Body of pancreas (tissue), 4 donors: ENCODE data around the gene TSPYL4. TPM values are rescaled to one million over a fixed set of nuclear protein-coding genes. Genes with fewer than 3 reads are reported as not detected.

Source experiments
- ATAC-seq: fragments of 150-250 bp; one replicate; pipeline ENCODE4 v1.9.1; 2016
- DNase-seq, 4 donors: peaks; one replicate each; pipeline ENCODE4 v3.0.0-alpha.2; 2019
- H3K27ac ChIP-seq, 4 donors: fragments of 200-600 bp; sonication (generic); 1 replicate in 3 of 4; 2 replicates in 1 of 4; pipeline versions ENCODE4 v1.5.1 to v1.6.1; 2016 to 2019; ENCODE audit warnings: mild to moderate bottlenecking in 1 of 4, mixed read lengths in 1 of 4, moderate library complexity in 1 of 4
- H3K27me3 ChIP-seq, 2 donors: fragments of 200-600 bp; sonication (generic); one replicate each; pipeline ENCODE4 v1.6.0; 2016; ENCODE audit warnings: mild to moderate bottlenecking in 1 of 2
- H3K36me3 ChIP-seq, 2 donors: fragments of 200-600 bp; sonication (generic); replicated peaks in 1 of 2; 2 replicates each; pipeline ENCODE4 v1.5.1; 2016; ENCODE audit warnings: low read depth in 2 of 2; ENCODE audit not compliant: insufficient read depth in 1 of 2
- H3K4me1 ChIP-seq: fragments of 200-600 bp; sonication (generic); one replicate; pipeline ENCODE4 v1.6.0; 2016
- H3K4me3 ChIP-seq, 2 donors: fragments of 200-600 bp; sonication (generic); 1 replicate in 1 of 2; 2 replicates in 1 of 2; pipeline ENCODE4 v1.5.1; 2016 to 2019
- H3K9me3 ChIP-seq, 3 donors: fragments of 200-600 bp; sonication (generic); 1 replicate in 2 of 3; 2 replicates in 1 of 3; pipeline ENCODE4 v1.5.1; 2016
- CTCF ChIP-seq, 7 experiments: fragments of 450-650 bp in 4 of 7; fragments of 200-600 bp in 3 of 7; sonication (generic) in 3 of 7; IDR thresholded peaks; one replicate each; pipeline ENCODE4 v1.5.1; 2016 to 2019; ENCODE audit warnings: antibody characterized with exemption in 7 of 7
- POLR2A ChIP-seq, 3 donors: fragments of 450-650 bp; IDR thresholded peaks; one replicate each; pipeline ENCODE4 v1.6.1; 2016; ENCODE audit warnings: antibody characterized with exemption in 3 of 3, mild to moderate bottlenecking in 2 of 3
- WGBS, 2 donors: methylation state at CpG; one replicate each; pipeline ENCODE4 v1.1.5; 2017; 5-methylcytosine and 5-hydroxymethylcytosine counted together
- intact Hi-C: fragments of 100-400 bp; cut with DNase I; formaldehyde crosslinking; loops from one replicate; pipeline ENCODE4 v1.15.1; 2023
- total RNA-seq, 2 donors: library from RNA; depleted of rRNA; stranded (reverse); fragments of >200 nt; gene quantifications; one replicate each; pipeline ENCODE4 v1.1.0, GENCODE V29; 2016

The TSPYL4 gene
- total RNA-seq, 2 donors from 2014 or later = 8.6 to 12.7 TPM

GRCh38 chr6:116292553-116292952 is 38.7 kb upstream of the TSPYL4 start:
- Histone ChIP-seq H3K4me3 (no peak overlapping the region), H3K27ac (no peak overlapping the region), H3K9me3 (no peaks in the 10 kb centered on the region), H3K36me3 (no peaks in the 10 kb centered on the region), H3K4me1 (no peaks in the 10 kb centered on the region), H3K27me3 (no peaks in the 10 kb centered on the region)
- ATAC-seq (no peak), DNase-seq (no peak)
- TF ChIP-seq CTCF (IDR thresholded peaks at IDR 0.05) (no peak), POLR2A (IDR thresholded peaks at IDR 0.05) (no peak)
- intact Hi-C loops = no loop called here
- WGBS, 2 donors = 80 to 95% methylated on average over 1 of the region's 1 CpG

- WGBS, 2 donors = 79 to 87% methylated on average over 4 of the region's 4 CpGs
Measured at GRCh38 chr6:116291701-116292396, 38.0 kb upstream of the TSPYL4 start.

GRCh38 chr6:116290799-116291198 is 36.9 kb upstream of the TSPYL4 start:
- no peak overlapping the region for H3K4me3 ChIP-seq
- H3K27ac ChIP-seq = no peak overlapping the region
- H3K36me3 ChIP-seq = no peaks in the 10 kb centered on the region
- no peak for ATAC-seq
- intact Hi-C loops = no loop called here
- no peaks in the 10 kb centered on the region for H3K9me3 ChIP-seq
- no peaks in the 10 kb centered on the region for H3K27me3 ChIP-seq
- no peaks in the 10 kb centered on the region for H3K4me1 ChIP-seq
- TF ChIP-seq POLR2A (IDR thresholded peaks at IDR 0.05) = no peak
- no peak for TF ChIP-seq CTCF (IDR thresholded peaks at IDR 0.05)
- WGBS, 2 donors = 81 to 87% methylated on average over 2 of the region's 2 CpGs
- DNase-seq = no peak

More at GRCh38 chr6:116291701-116292396, 38.0 kb upstream of the TSPYL4 start:
- Histone ChIP-seq H3K4me3 (no peak overlapping the region), H3K36me3 (no peaks in the 10 kb centered on the region), H3K27me3 (no peaks in the 10 kb centered on the region), H3K27ac (no peak overlapping the region), H3K4me1 (no peaks in the 10 kb centered on the region), H3K9me3 (no peaks in the 10 kb centered on the region)
- intact Hi-C loops = no loop called here
- DNase-seq (no peak), ATAC-seq (no peak)
- TF ChIP-seq CTCF (IDR thresholded peaks at IDR 0.05) = no peak
- TF ChIP-seq POLR2A (IDR thresholded peaks at IDR 0.05) = no peak

- H3K27me3 ChIP-seq = no peaks in the 10 kb centered on the region
- H3K9me3 ChIP-seq = no peaks in the 10 kb centered on the region
- ATAC-seq = no peak
- intact Hi-C loops = loop anchor here (10.0 kb wide), 1 partner anchor 235 kb away; no protein-coding TSS in a partner anchor
- TF ChIP-seq CTCF (IDR thresholded peaks at IDR 0.05) (no peak), POLR2A (IDR thresholded peaks at IDR 0.05) (no peak)
- no peak for DNase-seq
- no peaks in the 10 kb centered on the region for H3K36me3 ChIP-seq
- H3K27ac ChIP-seq = no peak overlapping the region
- no peaks in the 10 kb centered on the region for H3K4me1 ChIP-seq
- WGBS, 2 donors = 83 to 91% methylated on average over 2 of the region's 2 CpGs
- no peak overlapping the region for H3K4me3 ChIP-seq
Measured at GRCh38 chr6:116289876-116290275, 36.0 kb upstream of the TSPYL4 start.
